Upper lobe of right lung (tissue), 1 donor: ENCODE data around the gene HES1. TPM values are rescaled to one million over a fixed set of nuclear protein-coding genes. Genes with fewer than 3 reads are reported as not detected.

Experiments used
- ATAC-seq: fragments of 200-7000 bp; cut with Tn5 transposase; one replicate; pipeline ENCODE4 v1.9.1; 2020; ENCODE audit warnings: mild to moderate bottlenecking, moderate library complexity
- DNase-seq: peaks from one replicate; pipeline ENCODE4 v3.0.0-alpha.2; 2020
- H3K27ac ChIP-seq: fragments of 200-600 bp; one replicate; pipeline ENCODE4 v1.8.0; 2022
- H3K27me3 ChIP-seq: fragments of 200-600 bp; one replicate; pipeline ENCODE4 v1.8.0; 2022; ENCODE audit warnings: mild to moderate bottlenecking
- H3K36me3 ChIP-seq: fragments of 200-600 bp; one replicate; pipeline ENCODE4 v1.8.0; 2022
- H3K4me1 ChIP-seq: fragments of 200-600 bp; one replicate; pipeline ENCODE4 v1.8.0; 2022
- H3K4me3 ChIP-seq: fragments of 200-600 bp; one replicate; pipeline ENCODE4 v1.8.0; 2022; ENCODE audit warnings: mild to moderate bottlenecking
- H3K9me3 ChIP-seq: fragments of 200-600 bp; one replicate; pipeline ENCODE4 v1.8.0; 2022
- intact Hi-C: fragments of 100-400 bp; cut with DNase I; formaldehyde crosslinking; loops from one replicate; pipeline ENCODE4 v1.11.0; 2022
- total RNA-seq: library from RNA; stranded (reverse); fragmentation: NEBNext Ultra II Directional; extraction: Animal tissue kit (Norgen Biotek cat#: 25700); gene quantifications from one replicate; pipeline ENCODE4 v1.2.1, GENCODE V29; 2021
- TF ChIP-seq, protein P1 (sequence below): fragments of 200-600 bp; IDR thresholded peaks from one replicate; pipeline ENCODE4 v1.8.0; 2022; ENCODE audit warnings: antibody characterized with exemption
- donor health status: DM: no; HTN: yes; CAD: no; lungs with severe emphysema.

HES1 gene
- total RNA-seq, 1 donor from 2014 or later: 43.6 TPM

DNA sequence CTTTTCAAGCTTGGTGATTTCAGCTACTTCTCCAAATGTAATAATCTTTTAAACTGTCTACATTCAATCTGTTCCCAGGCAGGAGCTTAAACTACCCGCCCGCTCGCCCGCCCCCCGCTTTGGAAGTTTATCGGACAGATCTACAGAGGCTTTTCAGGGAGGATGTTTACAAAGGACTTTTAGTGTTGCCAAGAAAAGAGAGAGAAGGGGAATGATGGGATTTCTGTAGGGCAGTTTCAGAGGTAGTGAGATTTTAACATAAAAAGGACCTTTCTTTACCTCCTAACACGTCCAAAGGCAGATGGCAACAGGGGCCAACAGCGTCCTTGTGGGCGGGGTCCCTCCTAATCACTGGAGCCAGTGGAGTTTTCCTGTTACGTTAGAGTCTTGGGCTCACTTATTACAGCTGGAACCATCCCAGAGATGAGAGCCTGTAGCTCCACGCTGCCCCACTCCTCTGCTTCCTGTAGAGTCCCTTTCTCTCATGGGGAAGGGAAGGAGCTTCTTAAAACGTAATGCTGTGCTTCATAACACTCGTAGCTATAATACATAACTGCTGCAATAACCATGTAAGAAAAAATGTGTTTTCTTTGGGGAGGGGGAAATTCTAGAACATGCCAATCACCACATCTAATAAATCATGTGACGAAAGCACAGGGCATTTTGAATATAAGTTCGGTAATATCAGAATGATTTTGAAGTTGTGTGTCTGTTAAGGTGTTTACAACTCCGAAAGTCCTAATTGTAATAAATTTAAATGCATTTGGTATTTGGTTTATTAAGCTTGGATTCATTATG, 30.9 kb downstream of the HES1 start:
- no peaks in the 10 kb centered on the region for H3K9me3 ChIP-seq
- H3K27ac ChIP-seq: no peak overlapping the region
- no peaks in the 10 kb centered on the region for H3K27me3 ChIP-seq
- no peak overlapping the region for H3K4me3 ChIP-seq
- intact Hi-C loops: no loop called here
- no peak for DNase-seq
- no peaks in the 10 kb centered on the region for H3K36me3 ChIP-seq
- TF ChIP-seq, protein P1, sequence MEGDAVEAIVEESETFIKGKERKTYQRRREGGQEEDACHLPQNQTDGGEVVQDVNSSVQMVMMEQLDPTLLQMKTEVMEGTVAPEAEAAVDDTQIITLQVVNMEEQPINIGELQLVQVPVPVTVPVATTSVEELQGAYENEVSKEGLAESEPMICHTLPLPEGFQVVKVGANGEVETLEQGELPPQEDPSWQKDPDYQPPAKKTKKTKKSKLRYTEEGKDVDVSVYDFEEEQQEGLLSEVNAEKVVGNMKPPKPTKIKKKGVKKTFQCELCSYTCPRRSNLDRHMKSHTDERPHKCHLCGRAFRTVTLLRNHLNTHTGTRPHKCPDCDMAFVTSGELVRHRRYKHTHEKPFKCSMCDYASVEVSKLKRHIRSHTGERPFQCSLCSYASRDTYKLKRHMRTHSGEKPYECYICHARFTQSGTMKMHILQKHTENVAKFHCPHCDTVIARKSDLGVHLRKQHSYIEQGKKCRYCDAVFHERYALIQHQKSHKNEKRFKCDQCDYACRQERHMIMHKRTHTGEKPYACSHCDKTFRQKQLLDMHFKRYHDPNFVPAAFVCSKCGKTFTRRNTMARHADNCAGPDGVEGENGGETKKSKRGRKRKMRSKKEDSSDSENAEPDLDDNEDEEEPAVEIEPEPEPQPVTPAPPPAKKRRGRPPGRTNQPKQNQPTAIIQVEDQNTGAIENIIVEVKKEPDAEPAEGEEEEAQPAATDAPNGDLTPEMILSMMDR: no peak
- ATAC-seq: peak; percentile 64
- H3K4me1 ChIP-seq: peaks cover 18% of the 10 kb centered on the region

DNA sequence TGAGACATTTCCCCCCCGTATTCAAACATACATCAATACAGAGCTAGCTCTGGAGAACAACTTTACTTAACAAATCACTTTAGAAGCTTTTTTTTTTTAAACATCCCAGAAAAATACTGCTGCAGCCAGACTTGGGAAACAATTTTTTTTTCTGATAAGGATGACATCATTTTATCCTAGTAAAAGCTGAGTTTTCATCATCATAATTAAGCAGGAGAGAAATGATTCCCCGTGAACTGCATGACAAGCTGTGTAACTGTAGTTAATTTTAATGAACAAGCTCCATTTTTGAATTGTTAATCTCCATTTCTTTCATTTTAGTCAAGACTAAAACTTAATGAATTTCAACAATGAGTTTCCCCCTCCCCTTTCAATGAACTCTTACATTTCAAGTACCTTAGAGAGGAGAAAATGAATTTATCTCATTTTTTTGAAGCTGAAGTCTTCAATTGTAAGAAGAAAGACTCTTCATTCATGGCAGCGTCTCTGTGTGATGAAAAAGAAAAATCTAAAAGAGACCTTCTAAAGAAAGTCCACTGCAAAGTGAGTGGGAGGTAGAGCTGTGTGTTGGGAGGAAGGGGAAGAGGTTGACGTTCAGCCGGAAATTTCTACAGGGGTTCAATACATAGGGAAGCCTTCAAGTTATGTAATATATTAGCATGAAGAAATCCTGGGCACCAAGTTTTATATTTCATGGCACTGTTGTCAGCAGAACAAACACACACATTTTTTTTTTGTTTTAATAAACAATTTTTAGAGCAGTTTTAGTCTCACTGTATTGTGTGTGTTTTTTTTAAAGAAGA, 31.7 kb downstream of the HES1 start:
- intact Hi-C loops: no loop called here
- ATAC-seq (peak; percentile 73), DNase-seq (no peak)
- no peaks in the 10 kb centered on the region for H3K36me3 ChIP-seq
- H3K9me3 ChIP-seq: no peaks in the 10 kb centered on the region
- H3K27ac ChIP-seq: no peak overlapping the region
- TF ChIP-seq, protein P1: no peak
- no peaks in the 10 kb centered on the region for H3K27me3 ChIP-seq
- H3K4me3 ChIP-seq: no peak overlapping the region
- H3K4me1 ChIP-seq: peaks cover 18% of the 10 kb centered on the region

DNA sequence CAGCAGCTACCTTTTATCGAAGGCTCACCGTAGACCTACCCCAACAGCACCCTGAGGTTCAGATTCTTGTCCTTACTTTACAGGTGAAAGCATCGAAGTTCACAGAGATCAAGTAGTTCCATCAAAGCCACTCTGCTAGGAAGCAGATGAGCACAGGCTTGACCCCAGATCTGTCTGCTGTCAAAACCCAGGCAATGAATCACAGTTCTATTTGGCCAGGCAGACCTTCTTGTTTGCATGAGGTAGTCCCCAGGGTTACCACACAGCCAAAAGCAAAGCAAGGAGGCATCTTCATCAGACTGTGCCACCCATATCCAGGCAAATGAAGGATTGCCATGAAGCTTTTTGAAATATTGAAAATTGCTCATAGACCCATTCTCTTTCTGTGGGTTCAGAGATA, 33.0 kb downstream of the HES1 start:
- Histone ChIP-seq H3K36me3 (no peaks in the 10 kb centered on the region), H3K9me3 (no peaks in the 10 kb centered on the region), H3K27ac (no peak overlapping the region), H3K4me3 (no peak overlapping the region), H3K4me1 (peaks cover 18% of the 10 kb centered on the region), H3K27me3 (no peaks in the 10 kb centered on the region)
- no peak for DNase-seq
- TF ChIP-seq, protein P1: no peak
- ATAC-seq: no peak
- intact Hi-C loops: no loop called here

DNA sequence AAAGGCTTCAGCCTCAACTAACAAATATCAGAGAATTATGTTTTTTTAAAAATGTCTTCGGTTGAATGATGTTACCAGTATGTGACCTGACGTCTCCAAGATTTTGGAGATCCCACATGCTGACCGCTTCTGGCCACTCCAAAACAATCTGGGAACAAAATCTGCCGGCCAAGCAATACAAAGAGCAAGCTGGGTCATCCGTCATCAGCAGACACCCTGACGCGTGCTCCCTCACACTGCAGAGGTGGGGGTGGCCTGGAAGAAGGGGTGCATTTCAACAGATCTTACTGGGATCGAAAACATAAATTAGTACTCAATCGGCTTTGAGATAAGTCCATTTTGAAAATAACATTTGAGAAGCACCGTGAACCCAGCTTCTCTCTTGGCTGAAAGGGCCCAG, 33.6 kb downstream of the HES1 start:
- intact Hi-C loops: no loop called here
- TF ChIP-seq, protein P1: no peak
- Histone ChIP-seq H3K27me3 (no peaks in the 10 kb centered on the region), H3K4me3 (no peak overlapping the region), H3K36me3 (no peaks in the 10 kb centered on the region), H3K4me1 (peaks cover 18% of the 10 kb centered on the region), H3K27ac (no peak overlapping the region), H3K9me3 (no peaks in the 10 kb centered on the region)
- no peak for ATAC-seq
- DNase-seq: no peak

DNA sequence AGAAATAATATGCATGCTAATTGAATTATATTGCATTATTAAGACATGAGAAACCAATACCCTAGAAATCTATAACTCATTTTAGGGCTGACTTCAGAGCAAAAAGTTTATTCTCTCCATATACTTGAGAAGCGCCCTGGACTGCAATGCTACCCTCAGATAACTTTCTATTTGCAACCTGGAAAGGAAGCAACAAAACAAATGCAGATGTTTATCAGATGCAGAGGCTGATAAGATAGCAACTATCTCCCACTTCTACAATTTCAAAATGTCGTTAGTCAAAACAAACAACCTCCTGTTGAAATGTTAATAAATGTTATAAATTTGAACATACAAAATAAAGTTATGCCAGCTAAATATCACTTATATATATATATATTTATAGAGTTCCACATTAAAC, 34.8 kb downstream of the HES1 start:
- ATAC-seq (no peak), DNase-seq (no peak)
- intact Hi-C loops: no loop called here
- Histone ChIP-seq H3K4me1 (peaks cover 18% of the 10 kb centered on the region), H3K27me3 (no peaks in the 10 kb centered on the region), H3K36me3 (no peaks in the 10 kb centered on the region), H3K27ac (no peak overlapping the region), H3K9me3 (no peaks in the 10 kb centered on the region), H3K4me3 (no peak overlapping the region)
- TF ChIP-seq, protein P1: no peak
